Measurements from ENCODE around the gene TGFB1I1. TPM values are rescaled to one million over a fixed set of nuclear protein-coding genes. Genes with fewer than 3 reads are reported as not detected.
"Not testable (repeated sequence)": the region's sequence is repeated elsewhere in the genome, so short reads cannot be mapped to it uniquely, and the experiment has no call there.

TGFB1I1 gene
- polyA plus RNA-seq, 3 donors: 36.9 to 54.9 (median 46.5) TPM

DNA sequence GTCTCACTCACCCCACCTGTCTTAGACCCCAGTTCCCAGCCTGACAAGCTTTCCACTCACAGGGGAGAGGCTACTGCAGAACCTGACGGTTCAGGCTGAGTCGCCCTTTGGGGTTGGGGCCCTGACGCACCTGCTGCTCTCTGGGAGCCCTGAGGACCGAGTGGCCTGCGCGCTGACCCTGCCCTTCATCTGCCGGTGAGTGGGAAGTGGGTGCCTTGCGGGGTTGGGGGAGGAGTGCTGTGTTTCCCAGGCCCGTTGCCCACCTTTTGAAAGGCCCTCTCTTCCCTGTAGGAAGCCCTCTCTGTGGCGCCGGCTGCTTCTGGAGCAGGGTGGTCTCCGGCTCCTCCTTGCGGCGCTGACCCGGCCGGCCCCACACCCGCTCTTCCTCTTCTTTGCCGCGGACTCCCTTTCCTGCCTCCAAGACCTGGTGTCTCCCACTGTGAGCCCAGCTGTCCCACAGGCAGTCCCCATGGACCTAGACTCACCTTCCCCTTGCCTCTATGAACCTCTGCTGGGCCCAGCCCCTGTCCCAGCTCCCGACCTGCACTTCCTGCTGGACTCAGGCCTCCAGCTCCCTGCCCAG lies 6.1 kb upstream of the TGFB1I1 start:
- DNase-seq: no peak

DNA sequence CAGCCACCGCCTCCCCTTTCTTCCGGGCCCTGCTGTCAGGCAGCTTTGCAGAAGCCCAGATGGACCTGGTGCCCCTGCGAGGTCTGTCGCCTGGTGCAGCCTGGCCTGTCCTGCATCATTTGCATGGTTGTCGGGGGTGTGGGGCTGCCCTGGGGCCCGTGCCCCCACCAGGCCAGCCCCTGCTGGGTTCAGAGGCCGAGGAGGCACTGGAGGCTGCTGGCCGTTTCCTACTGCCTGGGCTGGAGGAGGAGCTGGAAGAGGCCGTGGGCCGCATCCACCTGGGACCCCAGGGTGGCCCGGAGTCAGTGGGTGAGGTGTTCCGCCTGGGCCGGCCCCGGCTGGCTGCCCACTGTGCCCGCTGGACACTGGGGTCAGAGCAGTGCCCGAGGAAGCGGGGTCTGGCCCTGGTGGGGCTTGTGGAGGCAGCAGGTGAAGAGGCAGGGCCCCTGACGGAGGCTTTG lies 5.5 kb upstream of the TGFB1I1 start:
- DNase-seq: no peak

DNA sequence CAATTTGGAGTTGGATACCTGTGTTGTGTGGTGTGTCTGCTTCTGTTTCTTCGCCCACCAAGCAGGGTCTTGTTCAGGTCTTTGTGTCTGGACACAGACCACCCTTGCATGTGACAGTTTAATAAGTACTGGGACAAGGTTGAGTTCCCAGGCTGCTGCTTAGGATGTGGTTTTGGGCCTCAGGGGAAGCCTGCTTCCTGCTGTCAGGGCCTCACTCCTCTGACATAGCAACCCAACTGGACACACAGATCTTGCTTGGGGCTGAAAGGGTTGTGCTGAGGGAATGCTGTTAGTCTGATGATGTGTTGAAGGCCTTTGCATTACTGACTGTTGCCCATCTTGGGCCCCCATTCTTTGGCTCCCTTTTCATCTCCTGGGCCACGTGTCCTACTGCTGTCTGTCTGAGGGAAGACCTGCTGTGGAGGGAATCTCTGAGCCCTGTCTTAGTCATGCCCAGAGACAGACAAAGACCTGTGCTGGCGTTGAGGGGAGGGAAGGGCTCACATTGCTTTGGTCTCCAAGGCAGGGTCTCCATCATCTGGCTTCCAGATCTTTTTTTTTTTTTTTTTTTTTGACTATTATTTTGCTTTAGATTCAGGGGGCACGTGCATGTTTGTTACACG lies 4.7 kb upstream of the TGFB1I1 start:
- no peak for DNase-seq

DNA sequence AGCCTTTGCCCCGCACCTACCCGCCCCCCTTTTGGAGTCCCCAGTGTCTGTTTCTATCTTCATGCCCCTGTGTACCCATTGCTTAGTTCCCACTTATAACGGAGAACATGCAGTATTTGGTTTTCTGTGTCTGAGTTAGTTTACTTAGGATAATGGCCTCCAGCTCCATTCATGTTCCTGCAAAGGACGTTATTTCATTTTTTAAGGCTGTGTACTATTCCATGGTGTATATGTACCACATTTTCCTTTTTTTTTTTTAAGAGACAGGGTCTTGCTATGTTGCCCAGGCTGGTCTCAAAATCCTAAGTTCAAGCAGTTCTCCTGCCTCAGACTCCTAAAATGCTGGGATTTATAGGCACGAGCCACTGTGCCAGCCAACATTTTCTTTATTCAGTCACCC lies 4.1 kb upstream of the TGFB1I1 start:
- no peak for DNase-seq

DNA sequence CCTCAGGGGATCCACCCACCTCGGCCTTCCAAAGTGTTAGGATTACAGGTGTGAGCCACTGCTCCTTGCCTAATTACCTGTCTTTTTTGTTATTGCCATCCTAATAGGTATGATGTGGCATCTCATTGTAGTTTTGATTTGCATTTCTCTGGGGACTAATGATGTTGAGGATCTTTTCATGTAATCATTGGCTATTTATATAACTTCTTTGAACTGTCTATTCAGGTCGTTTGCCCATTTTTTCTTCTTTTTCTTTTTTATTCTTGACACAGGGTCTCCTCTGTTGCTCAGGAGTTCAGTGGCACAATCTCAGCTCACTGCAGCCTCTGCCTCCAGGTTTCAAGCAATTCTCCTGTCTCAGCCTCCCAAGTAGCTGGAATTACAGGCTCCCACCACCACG lies 1.3 kb upstream of the TGFB1I1 start:
- no peak for DNase-seq

DNA sequence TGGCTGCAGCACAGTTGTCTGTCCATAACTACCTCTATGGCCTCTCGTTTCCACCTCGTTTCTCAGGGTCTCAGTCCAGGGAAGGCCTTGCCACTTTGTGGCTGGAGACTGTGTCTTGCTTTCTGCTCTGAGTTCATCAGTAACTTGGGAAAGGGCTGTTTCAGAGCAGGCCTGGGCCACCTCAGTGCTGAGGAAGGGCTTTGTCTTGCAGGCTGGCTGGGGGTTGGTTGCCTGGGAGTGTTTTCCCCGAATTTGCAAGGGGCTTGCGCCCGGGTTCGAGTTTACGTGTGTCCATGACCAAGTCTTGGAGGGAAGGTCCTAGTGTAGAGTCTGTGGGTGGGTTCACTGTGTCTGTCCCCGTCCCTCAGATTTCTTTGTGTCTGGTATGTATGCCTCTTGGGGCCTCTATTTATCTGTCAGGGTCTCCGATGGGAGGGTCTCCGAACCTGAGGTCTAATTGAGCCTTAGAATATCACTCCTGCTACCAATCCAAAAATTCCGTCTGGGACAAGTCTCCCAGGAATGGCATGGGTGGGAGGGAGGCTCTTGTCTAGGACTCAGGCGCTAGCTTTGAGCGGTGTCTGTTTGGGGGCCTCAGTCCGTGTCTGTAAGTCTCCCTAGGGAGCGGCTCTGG lies 594 bp upstream of the TGFB1I1 start:
- DNase-seq: no peak

DNA sequence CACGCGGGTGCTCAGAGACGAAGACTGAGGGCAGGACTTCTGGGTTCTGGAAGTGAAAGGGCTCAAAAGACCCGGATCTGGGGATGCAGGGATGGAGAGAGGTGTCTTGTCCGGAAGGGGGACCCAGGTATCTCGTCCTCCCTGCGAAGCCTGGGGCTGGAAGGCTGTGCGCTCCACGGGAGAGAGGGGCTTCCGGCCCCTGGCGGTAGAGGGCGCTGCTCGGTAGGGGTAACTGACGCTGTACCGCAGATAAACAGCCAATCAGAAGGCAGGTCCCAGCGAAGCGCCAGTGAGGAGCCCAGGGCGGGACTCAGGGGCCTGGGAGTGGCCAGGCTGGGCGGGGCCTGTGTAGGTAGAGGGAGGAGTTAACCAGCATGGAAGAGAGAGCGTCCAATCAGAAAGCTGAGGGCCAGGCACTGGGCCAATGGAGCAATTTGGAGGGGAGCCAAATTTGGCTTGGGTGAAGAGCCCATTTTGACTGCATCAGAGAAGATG lies 804 bp downstream of the TGFB1I1 start:
- peak; percentile 79 for DNase-seq

DNA sequence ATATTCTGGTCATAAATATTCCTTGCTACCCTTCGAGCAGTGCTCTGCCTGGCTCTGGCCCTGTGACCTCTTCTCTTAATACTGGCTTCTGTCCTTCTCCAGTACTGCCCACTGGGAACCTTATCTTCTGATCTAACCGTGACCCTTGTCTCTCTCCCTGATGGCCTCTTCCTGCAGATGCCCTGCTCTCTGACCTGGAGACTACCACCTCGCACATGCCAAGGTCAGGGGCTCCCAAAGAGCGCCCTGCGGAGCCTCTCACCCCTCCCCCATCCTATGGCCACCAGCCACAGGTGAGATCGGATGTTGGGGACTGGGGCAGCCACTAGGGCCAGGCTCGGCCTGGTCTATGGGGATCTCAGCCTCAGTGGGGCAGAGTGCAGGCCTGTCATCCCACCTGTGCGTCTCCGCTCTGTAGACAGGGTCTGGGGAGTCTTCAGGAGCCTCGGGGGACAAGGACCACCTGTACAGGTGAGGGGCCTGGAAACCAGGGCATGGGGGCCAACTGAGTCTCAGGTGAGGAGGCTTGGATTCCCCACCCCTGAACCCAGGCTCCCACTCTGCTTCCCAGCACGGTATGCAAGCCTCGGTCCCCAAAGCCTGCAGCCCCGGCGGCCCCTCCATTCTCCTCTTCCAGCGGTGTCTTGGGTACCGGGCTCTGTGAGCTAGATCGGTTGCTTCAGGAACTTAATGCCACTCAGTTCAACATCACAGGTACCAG lies 1.5 kb downstream of the TGFB1I1 start:
- no peak for DNase-seq

DNA sequence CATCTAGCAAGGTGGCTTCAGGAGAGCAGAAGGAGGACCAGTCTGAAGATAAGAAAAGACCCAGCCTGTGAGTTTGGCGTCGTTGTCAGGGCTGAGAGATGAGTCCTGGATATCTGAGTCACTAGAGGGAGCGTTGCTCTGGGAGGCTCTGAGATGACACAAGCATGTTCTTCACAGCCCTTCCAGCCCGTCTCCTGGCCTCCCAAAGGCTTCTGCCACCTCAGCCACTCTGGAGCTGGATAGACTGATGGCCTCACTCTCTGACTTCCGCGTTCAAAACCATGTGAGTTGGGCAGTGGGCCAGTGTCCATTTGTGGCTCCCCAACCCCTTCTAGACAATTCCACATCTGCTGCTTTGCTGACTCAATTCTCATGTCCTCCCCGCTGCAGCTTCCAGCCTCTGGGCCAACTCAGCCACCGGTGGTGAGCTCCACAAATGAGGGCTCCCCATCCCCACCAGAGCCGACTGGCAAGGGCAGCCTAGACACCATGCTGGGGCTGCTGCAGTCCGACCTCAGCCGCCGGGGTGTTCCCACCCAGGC lies 2.3 kb downstream of the TGFB1I1 start:
- no peak for DNase-seq

DNA sequence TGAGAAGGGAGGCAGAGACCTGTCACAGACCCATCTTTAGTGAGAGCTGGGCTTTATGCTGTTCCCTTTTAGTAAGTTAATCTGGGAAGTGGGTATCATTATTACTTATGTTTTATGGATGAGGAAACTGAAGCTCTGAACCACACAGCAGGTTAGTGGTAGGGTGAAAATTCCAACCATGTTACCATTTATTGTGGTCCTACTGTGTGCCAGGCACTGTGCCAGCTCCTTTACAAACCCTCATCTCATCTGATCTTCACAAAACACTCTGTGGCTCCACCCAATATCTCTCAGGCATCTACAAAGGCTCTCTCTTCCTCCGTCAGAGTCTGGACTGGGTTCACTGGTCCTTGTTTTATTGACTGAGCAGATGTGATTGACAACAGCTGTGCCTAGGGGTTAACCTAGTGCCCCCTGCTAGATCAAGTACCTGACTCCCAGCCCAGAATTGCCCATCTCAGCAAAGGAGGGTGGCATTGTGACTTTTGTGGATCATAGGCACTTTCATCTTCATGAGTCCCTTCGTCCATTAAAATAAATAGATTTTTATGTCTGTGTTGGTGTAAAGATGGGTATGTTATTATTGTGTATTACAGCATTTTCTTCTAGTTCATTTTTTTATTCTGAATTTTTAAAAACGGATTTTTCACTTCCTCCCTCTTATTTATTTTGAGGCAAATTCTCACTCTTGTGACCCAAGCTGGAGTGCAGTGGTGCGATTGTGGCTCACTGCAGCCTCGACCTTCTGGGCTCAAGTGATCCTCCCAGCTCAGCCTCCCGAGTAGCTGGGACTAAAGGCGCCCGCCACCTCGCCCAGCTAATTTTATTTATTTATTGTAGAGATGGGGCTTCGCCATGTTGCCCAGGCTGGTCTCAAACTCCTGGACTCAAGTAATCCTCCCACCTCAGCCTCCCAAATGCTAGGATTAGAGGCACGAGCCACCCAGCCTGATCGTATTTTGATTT lies 3.1 kb downstream of the TGFB1I1 start:
- DNase-seq: no peak

DNA sequence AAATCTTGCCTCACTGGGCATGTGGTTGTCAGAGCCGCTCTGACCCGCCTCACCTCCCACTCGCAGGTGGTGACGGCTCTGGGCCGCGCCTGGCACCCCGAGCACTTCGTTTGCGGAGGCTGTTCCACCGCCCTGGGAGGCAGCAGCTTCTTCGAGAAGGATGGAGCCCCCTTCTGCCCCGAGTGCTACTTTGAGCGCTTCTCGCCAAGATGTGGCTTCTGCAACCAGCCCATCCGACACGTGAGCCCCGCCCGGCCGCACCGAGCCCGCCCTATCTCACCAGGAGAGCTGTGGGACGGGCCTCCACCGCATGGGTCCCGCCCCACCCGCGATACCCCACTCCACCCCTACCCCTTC lies 4.0 kb downstream of the TGFB1I1 start:
- no peak for DNase-seq

DNA sequence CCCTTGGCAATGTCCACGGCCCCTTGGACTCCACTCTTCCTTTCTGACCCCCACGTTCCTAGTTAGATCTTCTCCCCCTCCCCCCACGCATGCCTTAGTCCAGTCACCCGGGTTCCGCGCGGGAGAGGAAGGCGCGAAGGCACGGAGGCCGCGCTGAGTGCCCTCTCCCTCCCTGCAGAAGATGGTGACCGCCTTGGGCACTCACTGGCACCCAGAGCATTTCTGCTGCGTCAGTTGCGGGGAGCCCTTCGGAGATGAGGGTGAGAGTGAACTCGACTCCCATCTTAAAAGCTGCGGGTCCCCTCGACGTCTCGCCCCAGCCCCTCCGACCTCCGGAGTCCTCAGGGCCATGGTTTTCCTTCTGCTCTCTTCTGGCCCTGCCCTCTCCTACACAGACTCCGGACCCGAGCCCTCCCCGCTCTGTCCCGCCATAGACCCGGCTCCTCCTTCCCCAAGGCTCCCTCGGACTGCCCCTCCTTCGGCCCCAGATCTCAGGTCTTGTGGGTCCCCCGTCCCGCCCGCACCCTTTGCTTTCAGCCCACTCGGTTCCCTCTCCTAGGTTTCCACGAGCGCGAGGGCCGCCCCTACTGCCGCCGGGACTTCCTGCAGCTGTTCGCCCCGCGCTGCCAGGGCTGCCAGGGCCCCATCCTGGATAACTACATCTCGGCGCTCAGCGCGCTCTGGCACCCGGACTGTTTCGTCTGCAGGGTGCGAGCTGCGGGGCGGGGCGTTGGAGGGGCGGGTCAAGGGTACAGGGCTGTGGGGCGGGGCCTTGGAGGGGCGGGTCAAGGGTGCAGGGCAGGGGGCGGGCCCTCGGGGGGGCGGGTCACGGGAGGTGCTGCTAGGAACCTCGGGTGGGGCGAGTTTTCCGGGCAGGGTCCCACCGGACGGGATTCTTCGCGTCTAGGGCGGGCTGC lies 4.6 kb downstream of the TGFB1I1 start:
- no peak for DNase-seq

DNA sequence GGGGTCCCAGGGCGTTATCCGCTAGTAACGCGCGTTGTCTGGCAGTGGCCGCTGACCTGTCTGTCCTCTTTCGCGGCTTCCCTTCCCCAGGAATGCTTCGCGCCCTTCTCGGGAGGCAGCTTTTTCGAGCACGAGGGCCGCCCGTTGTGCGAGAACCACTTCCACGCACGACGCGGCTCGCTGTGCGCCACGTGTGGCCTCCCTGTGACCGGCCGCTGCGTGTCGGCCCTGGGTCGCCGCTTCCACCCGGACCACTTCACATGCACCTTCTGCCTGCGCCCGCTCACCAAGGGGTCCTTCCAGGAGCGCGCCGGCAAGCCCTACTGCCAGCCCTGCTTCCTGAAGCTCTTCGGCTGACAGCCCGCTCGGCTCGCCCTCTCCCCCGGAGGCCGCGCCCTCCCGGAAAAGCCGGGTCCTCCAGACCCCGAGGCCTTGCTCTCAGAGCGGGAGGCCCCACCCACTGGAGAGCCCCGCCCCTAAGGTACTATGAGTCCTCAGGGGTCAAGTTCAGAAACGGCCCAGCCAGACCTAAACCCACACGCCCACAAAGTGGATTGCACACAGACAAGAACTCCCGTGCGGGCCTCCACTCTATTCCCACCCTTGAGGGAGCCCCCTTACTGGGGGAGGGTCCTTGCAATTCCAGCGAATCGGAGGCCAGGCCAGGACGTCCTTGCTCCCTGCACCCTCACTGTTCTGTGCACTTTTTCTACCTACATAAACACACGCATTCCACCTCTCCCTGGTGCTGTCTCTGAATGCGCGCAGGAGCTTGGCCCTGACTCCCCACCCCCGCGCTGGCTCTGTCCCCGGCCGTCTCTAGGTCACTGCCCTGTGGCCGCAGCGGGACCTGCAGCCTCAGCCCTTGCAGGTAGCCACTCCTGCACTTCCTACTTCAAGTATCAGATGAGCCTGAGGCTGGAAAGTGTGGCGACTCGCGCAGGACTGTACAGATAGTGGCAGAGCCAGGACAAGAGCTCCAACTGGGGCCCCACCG lies 5.6 kb downstream of the TGFB1I1 start:
- peak; percentile 49 for DNase-seq

DNA sequence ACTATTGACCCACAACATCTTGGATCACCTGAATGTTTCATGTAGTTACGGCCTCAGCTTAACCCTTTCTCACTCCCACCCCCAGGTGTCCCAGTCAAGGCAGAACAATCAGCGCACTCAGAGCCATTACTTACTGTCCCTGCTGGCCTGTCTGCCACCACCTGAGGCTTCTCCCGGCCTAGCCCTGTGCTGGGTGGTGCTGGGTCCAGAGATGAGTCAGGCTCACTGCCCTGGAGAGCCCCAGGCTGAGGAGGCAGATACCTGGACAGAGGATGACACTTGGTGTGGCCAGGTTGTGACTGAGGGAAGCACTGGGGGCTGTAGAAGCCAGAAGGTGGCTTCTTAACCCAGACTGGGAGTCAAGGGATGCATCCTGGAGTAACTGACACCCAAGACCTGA lies 7.0 kb downstream of the TGFB1I1 start:
- no peak for DNase-seq

DNA sequence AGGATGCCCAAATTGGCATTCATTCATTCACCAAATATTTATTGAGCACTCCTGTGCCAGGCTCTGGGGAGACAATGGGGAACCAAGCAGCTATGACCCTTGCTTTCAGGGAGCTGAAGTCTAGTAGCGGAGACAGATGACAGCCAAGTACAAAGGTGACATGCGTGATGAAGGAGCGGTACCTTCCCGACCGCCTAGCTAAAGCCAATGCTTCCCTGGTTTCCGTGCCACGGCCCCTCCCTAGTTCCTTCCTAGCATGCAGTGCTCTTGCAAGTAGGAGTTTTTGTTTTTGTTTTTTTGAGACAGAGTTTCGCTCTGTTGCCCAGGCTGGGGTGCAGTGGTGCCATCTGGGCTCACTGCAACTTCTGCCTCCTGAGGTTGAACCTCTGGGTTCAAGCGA lies 7.8 kb downstream of the TGFB1I1 start:
- DNase-seq: no peak

DNA sequence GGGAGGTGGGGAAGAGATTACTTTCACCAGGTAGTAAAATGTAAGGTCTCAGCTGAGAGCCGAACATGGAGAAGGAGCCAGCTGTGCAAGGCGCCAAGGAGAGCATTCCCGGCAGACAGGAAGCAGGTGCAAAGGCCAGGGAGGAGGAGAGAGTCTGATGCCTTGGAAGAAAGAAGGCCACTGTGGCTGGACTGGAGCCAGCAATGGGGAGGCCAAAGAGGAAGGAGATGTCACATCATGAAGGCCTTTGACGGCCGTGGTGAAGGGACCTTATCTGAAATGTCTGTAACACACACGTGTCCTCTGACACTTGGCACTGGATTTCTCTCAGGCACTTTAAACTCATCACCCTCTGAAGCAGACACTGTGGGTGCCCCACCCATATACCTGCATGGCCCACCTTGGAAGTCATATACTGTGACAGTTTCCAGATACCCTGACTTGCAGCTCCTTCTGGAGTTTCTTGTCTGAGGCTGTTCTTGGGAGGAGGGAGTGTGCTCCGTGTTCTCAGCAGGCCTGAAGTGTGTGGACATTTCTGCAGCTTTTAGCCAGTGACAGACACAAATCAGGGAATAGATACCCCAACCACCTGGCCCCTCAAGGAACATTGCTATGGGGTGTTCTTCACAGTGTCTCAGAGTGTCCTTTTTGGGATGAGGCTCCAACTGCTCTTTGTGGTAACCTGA lies 9.0 kb downstream of the TGFB1I1 start:
- no peak for DNase-seq

DNA sequence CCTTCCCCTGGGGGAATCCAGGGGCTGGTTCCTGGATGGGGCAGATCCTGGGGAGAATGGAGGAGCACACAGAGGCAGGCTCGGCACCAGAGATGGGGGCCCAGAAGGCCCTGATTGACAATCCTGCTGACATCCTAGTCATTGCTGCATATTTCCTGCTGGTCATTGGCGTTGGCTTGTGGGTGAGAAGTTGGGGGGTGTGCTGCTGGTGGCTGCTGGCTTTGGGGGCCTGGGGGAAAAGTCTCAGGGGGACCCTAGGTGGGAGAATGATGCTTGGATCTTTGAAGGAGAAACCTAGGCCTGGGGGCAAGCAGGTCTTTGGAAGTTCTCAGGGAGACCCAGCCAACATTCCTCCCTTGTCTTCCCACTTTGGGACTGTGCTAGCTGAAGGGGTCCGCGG lies 11.1 kb downstream of the TGFB1I1 start, which contains the start of gene SLC5A2:
SLC5A2 (plus strand) TSS at position 43 of the 400 bp plus-strand sequence; CDS start at position 57, 14 bp downstream.
- DNase-seq: no peak

DNA sequence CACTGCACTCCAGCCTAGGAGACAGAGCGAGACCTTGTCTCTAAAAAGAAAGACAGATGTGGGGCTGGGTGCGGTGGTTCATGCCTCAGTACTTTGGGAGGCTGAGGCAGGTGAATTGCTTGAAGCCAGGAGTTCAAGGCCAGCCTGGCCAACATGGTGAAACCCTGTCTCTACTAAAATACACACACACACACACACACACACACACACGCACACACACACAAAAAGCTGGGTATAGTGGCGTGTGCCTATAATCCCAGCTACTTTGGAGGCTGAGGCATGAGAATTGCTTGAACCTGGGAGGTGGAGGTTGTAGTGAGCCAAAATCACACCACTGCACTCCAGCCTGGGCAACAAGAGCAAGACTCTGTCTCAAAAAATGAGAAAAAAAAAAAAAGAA lies 12.1 kb downstream of the TGFB1I1 start:
- not testable (repeated sequence) for DNase-seq

Data from renal pelvis (tissue), 4 donors.